T-helper 1 cell treated with Interleukin-12 subunit alpha and Interleukin-12 subunit beta and Interleukin-4 antibody, amounts not matched to agents 30 ng/mL and 1 ng/mL, for 36 hours (primary cell): Measurements from ENCODE around the gene DHX32. TPM values are rescaled to one million over a fixed set of nuclear protein-coding genes. Genes with fewer than 3 reads are reported as not detected.
"Not testable (repeated sequence)": the region's sequence is repeated elsewhere in the genome, so short reads cannot be mapped to it uniquely, and the experiment has no call there.

Source experiments
- intact Hi-C: fragments of 100-400 bp; cut with micrococcal nuclease; formaldehyde crosslinking; loops from one replicate; pipeline ENCODE4 v1.15.1; 2024
- total RNA-seq: library from RNA; stranded (reverse); gene quantifications from 2 replicates; pipeline ENCODE4 v1.2.3, GENCODE V29; 2022

The DHX32 gene, protein sequence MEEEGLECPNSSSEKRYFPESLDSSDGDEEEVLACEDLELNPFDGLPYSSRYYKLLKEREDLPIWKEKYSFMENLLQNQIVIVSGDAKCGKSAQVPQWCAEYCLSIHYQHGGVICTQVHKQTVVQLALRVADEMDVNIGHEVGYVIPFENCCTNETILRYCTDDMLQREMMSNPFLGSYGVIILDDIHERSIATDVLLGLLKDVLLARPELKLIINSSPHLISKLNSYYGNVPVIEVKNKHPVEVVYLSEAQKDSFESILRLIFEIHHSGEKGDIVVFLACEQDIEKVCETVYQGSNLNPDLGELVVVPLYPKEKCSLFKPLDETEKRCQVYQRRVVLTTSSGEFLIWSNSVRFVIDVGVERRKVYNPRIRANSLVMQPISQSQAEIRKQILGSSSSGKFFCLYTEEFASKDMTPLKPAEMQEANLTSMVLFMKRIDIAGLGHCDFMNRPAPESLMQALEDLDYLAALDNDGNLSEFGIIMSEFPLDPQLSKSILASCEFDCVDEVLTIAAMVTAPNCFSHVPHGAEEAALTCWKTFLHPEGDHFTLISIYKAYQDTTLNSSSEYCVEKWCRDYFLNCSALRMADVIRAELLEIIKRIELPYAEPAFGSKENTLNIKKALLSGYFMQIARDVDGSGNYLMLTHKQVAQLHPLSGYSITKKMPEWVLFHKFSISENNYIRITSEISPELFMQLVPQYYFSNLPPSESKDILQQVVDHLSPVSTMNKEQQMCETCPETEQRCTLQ
- total RNA-seq = 9.0 and 11.1 TPM in 2 replicates

DNA sequence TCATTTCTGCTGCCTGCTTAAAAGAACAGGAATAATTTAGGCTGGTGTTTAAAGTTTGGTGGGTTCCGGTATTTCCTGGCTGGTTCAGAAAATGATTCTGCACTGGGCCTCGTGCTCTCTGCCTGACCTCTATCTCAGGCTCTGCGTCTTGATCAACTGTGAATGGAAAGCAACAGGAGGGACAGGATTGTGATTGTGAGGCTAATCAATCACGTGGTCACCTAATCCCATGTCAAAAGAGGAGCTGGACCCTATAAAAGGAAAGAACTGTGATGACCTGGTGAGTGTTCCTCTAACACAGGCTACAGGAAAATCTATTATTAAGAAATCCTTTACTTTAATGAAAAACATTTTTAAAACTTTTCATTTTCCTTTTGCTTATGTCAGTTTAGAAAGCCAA, at the start of gene DHX32:
TSS of gene DHX32 (minus strand) at position 101 of the 400 bp plus-strand sequence. CDS start 468 bp downstream, outside the sequence.
- intact Hi-C loops = no loop called here

DNA sequence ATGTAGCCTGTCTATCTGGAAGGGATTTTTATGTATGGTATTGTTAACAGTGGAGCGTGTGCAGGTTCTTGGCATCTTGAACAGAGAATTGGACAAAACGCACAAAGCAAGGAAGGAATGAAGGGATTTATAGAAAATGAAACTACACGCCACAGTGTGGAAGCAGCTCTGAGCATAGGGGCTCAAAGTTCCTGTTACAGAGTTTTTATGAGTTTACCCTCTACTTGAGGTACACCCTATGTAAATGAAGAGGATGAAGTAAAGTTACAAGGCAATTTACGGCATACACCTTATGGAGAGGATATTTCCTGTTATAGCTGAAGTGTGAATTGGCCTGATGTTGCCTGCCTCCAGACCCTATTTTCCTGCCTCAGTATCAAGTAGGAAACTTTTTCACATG, 48.5 kb upstream of the DHX32 start:
- intact Hi-C loops = no loop called here

DNA sequence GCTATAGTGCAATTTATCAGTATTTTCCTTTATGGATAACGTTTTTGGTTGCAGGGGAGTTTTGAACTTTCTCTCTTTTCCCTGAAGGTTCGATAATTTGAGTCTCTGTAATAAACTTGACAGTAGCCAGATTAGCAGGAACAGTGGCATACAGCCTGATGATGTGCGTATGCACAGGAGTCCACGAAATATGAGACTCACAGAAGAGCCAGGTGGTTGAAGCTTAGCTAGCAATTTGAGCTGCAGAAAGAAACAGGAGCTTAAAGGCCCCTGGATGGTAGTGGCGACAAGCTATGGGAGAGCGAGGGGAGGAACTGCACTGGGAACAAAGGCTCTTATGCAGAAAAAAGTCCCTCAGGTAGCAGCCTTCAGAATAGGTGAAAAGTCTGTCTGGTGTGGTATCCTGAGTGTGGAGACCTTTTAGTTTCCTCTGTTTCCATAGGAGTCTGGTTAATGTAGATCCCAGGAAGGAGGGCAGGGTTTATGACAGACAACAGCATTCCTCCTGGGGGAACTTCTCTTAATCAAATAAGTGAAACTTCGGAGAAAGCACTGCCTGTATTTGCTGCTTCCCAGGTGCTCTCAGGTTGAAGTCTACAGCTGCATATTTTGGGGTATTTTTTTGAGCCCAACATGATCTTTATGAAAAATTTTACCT, 48.0 kb upstream of the DHX32 start:
- intact Hi-C loops = no loop called here

DNA sequence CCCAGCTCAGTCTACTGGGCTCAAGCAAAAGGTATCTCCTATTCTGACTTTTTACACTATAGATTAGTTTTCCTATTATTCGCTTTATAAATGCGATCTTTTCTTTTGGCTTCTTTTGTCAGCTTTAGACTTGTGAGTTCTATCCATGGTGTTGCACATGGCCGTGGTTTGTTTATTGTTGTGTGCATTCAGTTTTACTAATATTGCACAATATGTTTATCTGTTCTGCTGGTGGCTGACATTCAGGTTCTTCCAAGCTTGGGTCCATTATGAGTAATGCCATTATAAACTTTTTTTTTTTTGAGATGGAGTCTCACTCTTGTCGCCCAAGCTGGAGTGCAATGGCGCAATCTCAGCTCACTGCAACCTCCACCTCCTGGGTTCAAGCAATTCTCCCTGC, 46.2 kb upstream of the DHX32 start:
- intact Hi-C loops = not testable (repeated sequence)

DNA sequence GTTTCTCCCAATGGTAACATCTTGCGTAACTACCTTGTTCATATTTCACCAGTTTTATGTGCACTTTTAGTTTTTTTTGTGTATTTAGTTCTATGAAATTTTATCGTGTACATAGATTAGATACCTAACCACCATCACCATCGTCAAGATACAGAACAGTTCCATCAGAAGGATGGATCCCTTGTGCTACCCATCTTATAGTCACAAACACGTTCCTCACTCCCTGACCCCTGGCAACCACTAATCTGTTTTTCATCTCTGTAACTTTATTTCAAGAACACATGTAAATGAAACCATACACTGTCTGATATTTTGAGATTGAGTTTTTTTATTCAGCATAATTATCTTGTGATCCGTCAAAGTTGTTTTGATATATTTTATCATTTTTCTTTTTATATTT, 45.2 kb upstream of the DHX32 start:
- intact Hi-C loops = no loop called here

DNA sequence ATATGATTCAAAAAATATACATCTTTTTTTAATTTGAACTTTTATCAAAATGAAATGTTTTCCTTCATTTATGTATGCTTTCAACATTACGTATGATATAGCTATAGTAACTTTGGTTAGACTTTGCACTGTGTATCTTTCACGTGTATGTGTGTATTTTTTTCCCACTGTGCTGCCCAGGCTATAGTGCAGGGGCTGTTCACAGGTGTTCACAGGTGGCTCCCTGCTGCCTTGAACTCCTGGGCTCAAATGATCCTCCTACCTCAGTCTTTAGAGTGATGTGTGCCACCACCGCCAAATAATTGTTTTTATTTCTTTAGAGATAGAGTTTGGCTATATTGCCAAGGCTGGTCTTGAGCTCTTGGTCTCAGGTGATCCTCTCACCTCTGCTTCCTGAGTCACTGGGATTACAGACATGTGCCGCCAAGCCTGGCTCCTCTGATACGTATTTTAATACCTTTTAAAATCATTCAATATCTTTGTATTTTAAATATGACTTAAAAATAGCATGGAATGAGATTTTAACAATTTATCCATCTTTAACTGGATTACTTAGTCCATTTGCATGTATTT, 44.3 kb upstream of the DHX32 start:
- intact Hi-C loops = no loop called here

DNA sequence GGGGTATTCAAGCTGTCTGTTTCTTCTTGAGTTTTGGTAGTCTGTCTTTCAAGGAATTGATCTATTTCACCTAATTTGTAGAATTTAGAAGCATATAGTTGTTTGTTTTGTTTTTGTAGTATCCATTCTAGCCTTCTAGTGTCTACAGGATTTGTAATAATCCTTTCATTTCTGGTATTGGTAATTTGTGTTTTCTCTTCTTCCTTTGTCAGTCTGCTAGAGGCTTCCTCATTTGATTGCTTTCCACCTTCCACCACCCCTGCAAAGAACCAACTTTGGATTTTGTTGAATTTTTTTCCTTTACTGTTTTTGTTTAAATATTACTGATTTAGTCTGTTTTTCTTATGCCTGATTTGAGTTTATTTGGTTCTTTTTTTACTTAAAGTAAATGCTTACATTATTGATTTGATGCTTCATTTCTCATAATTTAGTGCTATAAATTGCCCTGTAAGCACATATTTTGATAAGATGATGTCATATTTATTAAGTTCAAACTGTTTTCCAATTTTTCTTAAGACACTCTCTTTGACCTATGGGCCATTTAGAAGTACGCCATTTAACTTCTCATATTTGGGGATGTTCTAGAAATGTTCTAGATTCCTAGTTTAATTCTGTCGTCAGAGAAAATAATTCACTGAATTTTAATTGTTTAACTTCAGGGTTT, 40.7 kb upstream of the DHX32 start:
- intact Hi-C loops = not testable (repeated sequence)

DNA sequence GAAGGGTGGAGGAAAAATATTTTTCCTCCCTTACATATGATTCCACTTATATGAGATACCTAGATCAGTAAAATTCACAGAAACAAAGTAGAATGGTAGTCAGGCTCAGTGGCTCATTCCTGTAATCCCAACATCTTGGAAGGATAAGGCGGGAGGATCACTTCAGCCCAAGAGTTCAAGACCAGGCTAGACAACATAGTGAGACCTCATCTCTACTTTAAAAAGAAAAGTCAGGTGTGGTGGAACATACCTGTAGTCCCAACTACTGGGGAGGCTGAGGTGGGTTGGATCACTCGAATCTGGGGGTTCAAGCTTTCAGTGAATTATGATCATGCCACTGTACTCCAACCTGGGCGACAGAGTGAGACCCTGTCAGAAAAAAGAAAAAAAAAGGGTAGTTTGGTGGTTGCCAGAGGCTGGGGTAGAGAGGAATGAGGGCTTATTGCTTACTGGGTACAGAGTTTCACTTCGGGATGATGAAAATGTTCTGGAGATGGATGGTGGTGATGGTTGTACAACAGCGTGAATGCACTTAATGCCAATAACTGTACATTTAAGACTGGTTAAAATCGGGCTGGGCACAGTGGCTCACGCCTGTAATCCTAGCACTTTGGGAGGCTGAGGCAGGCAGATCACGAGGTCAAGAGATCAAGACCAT, 36.7 kb upstream of the DHX32 start:
- intact Hi-C loops = not testable (repeated sequence)

DNA sequence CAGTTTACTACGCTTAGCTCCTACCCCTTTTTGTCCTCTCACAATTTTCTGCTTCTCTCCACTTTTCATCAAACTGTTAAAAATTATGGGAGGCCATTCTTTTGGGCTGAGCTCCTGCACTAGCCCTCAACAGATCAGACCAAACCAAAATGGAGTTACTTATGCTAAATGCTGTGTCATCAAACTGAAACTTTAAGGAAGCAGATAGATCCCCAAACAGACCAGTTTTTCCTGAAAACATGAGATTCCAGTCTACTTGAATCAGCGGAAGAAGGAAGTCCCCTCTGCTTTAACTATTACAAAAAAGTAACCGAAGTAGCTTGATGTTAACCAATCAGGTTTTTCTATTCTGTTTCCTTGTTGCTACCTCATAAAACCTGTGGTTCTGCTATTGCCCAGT, 35.9 kb upstream of the DHX32 start:
- intact Hi-C loops = no loop called here

DNA sequence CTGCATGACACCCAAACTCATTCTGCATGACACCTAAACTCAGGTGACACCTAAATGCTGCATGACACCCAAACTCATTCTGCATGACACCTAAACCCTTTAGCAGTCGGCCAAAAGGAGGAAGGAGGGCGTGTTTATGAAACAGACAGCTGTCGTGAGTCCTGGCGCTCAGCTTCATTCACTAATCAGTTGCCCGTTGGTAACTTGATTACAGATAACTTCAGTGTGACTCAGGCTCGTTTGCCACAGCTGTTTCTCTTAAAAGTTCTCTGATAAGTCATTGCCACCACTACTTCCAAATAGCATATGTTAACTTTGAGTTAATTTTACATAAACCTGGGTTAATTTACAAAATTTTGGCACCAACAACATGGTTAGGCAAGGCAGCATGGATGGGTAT, 32.2 kb upstream of the DHX32 start:
- intact Hi-C loops = not testable (repeated sequence)

DNA sequence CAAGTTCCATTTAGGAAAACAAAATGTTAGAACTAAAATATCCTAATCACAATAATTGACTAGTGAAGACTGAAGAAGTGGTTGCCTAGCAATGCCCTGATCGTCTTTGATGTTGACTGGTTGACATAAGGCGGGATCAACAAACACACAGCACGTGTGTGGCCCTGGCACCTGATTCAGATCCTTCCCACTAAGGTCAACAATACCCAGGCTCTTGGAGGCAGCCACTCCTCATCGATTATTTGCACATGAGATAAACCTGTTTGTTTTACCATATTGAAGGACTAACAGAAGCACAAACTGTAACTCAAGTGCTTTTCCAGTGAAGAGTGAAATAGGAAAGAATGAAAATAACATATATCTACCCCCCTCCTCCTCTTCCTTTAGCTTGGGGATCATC, 30.9 kb upstream of the DHX32 start:
- intact Hi-C loops = no loop called here

DNA sequence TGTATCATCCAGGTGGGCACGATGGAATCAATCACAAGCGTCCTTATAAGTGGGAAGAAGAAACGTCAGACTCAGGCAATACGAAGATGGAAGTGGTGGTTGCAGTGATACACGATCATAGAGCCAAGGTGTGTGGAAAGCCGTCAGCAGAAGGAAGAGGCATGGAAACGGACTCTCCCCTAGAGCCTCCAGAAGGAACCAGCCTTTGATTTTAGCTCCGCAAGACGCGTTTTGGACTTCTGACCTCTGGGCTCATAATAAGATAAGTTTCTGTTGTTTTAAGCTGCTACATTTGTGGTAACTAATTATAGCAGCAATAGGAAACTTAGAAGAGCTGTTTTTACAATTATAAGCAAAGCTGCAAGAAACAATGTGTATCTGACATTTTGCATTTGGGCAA, 30.1 kb upstream of the DHX32 start:
- intact Hi-C loops = no loop called here

DNA sequence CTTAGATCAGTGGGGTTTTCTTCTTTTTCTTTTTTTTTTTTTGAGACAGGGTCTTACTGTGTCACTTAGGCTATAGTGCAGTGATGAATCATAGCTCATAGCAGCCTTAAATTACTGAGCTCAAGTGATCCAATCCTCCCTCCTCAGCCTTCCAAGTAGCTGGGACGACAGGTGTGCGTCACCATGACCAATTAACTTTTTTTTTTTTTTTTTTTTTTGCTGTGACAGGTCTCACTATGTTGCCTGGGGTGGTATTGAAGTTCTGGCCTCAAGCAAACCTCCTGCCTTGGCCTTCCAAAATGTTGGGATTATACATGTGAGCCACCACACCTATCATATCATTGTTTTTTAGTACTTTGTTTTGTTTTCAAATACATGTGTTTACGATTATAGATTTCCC, 28.4 kb upstream of the DHX32 start:
- intact Hi-C loops = not testable (repeated sequence)

DNA sequence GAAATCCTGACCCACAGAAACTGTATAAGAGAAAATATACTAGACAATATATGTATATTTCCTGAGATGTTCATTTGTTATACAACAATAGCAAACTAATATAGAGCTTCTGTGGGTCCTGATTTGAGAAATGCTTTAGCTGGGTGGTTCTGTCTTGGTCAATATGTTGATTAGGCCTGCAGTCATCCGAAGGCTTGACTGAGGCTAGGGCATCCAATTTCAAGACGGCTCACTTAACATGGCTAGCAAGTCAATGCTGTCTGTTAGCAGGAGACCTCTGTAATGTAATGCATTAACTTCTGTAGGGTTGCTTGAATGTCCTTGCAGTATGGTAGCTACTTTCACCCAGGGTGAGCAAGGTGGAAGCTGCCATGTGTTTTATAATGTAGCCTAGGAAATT, 27.7 kb upstream of the DHX32 start:
- intact Hi-C loops = not testable (repeated sequence)

DNA sequence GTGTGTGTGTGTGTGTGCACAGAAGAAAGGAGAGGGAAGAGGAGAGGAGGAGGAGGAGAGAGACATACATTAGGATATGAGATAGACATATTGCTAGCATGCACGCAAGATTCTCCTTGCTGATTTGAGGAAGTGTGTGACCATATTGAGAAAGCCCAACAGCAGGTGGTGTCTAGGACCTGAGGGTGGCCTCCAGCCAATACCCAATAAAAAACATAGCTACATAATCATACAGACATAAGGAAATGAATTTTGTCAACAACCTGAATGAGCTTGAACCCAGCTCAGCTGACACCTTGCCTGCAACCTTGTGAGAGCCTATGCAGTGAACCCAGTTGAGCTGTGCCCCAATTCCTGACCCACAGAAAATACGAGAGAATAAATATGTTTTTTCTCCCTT, 26.5 kb upstream of the DHX32 start:
- intact Hi-C loops = not testable (repeated sequence)

DNA sequence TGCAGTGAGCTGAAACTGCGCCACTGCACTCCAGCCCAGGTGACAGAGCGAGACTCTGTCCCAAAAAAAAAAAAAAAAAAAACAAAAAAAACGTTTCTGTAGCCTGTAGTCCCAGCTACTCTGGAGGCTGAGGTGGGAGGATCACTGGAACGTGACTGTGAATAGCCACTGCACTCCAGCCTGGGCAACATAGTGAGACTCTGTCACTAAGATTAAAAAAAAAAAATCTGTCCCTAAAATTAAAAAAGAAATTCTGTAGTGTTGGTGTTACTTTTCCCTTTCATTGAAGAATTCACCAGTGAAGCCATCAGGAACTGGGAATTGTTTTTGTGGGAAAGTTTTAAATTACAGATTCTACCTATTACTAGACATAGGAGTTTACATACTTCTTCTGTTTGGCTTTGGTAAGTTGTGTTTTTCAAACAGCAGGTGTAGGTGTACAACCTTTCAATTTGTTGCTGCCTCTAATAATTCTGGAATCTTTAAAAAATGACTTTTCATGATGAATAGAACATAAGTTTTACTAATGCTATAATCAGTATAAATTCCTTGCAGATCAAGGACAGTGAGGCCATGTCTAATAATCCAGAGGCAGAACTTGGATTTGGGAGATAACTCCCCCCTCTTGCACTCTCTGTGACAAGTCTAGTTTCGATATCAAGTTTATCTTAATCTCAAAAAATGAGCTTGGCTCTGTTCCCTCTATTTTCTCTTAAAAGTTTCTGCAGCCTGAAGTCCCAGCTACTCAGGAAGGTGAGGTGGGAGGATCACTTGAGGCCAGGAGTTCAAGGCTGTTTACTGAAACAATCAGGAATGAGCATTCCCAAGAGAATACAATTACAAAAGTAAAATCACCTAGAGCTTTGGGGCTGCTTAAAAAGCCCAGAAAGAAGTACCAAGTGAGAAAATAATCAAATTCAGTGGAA, 24.2 kb upstream of the DHX32 start:
- intact Hi-C loops = not testable (repeated sequence)

DNA sequence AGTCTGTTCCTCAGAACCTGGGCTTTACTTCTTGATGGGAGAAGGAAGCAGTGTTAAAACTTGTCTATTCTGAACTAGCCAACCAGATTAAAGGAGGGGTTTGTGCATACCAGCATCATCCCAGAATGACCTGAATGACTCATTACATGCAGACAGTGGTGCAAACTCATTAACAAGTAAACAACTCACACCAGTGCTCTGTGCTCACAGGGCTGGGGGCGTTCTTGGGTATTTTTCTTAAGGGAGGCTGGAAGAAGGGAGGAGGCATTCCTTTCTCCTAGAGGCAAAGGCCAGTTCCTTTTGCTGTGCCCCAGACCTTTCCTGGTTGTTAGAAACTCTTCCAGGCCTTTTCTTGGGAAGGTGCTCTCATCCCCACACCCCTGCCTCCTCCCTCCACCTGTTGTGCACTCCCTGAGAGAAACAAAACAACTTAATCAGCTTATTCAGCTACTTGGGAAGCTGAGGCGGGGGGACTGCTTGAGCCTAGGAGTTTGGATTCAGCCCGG, 22.1 kb upstream of the DHX32 start:
- intact Hi-C loops = not testable (repeated sequence)

DNA sequence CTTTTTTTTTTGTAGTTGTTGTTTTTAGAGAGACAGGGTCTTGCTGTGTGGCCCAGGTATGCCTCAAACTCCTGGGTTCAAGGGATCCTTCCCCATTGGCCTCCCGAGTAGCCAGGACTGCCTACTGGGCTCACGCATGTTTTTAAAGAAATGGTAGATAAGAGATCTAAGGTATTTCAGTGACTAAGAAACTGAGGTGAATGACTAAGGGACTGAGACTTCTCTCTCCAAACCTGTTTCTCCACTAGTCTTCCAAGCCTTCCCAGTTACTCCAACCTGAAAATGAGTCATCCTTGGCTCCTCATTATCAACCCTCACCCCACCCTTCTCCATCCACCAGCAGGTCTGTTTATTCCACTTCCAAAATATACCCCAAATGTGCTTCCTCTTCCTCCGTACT, 19.9 kb upstream of the DHX32 start:
- intact Hi-C loops = not testable (repeated sequence)

DNA sequence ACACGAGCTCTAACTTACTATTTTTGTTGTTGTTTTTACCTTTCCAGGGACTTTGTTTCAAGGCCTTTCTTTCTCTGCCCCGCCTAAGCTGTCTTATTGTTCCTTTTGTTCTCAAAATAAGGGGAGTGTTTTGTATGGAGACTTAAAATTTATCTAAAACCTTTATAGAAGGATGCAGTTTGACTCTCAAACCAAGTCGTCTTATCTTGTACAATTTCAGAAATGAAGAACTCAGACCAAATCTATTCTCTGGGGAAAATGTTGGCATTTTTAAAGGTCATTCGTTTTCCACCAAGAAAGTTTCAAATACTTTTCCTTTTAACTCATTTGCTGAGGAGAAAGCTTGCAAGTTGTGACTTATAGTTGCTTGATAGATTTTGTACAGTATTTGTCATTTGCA, 16.2 kb upstream of the DHX32 start:
- intact Hi-C loops = not testable (repeated sequence)
